Glutamatergic neuron (in vitro differentiated cells): ENCODE measurements around the gene FOXN3. TPM values are rescaled to one million over a fixed set of nuclear protein-coding genes. Genes with fewer than 3 reads are reported as not detected.

Experiments
- DNase-seq: peaks from one replicate; pipeline ENCODE4 v3.0.0; 2022
- H3K27ac Mint-ChIP-seq: one replicate; pipeline ENCODE4 v1.8.0; 2020; ENCODE audit warnings: mild to moderate bottlenecking, mixed read lengths, inconsistent platforms; ENCODE audit not compliant: unreplicated experiment
- H3K27me3 Mint-ChIP-seq: one replicate; pipeline ENCODE4 v1.8.0; 2020; ENCODE audit warnings: mild to moderate bottlenecking, moderate library complexity, mixed read lengths, inconsistent platforms; ENCODE audit not compliant: unreplicated experiment
- H3K36me3 Mint-ChIP-seq: one replicate; pipeline ENCODE4 v1.8.0; 2020; ENCODE audit warnings: mild to moderate bottlenecking, mixed read lengths, inconsistent platforms; ENCODE audit not compliant: unreplicated experiment
- H3K4me1 Mint-ChIP-seq: one replicate; pipeline ENCODE4 v1.8.0; 2020; ENCODE audit warnings: mild to moderate bottlenecking, low read depth, mixed read lengths, inconsistent platforms; ENCODE audit not compliant: unreplicated experiment
- H3K4me3 Mint-ChIP-seq: one replicate; pipeline ENCODE4 v1.8.0; 2020; ENCODE audit warnings: mild to moderate bottlenecking, mixed read lengths, inconsistent platforms; ENCODE audit not compliant: unreplicated experiment
- H3K9me3 Mint-ChIP-seq: one replicate; pipeline ENCODE4 v1.8.0; 2020; ENCODE audit warnings: mild to moderate bottlenecking, moderate library complexity, mixed read lengths, inconsistent platforms; ENCODE audit not compliant: unreplicated experiment
- CTCF ChIP-seq: fragments of 200-600 bp; sonication (generic); IDR thresholded peaks from one replicate; pipeline ENCODE4 v1.5.0; 2021; ENCODE audit not compliant: partially characterized antibody, unreplicated experiment
- total RNA-seq: library from RNA; stranded (reverse); fragmentation: NEBNext Ultra II Directional; extraction: Animal tissue kit (Norgen Biotek cat#: 25700); gene quantifications from one replicate; pipeline ENCODE4 v1.2.1, GENCODE V29; 2021; ENCODE audit not compliant: unreplicated experiment

The FOXN3 gene
- total RNA-seq, 1 donor from 2014 or later, result 139 TPM

- Mint-ChIP-seq H3K9me3 (no peaks in the 10 kb centered on the region), H3K4me3 (no peak overlapping the region), H3K27me3 (no peaks in the 10 kb centered on the region), H3K27ac (no peak overlapping the region), H3K36me3 (peaks cover 3% of the 10 kb centered on the region), H3K4me1 (peaks cover 30% of the 10 kb centered on the region)
- no peak for DNase-seq
- TF ChIP-seq CTCF, result no peak
Measured at GRCh38 chr14:89212386-89213235, 204.4 kb downstream of the FOXN3 start.

DNA sequence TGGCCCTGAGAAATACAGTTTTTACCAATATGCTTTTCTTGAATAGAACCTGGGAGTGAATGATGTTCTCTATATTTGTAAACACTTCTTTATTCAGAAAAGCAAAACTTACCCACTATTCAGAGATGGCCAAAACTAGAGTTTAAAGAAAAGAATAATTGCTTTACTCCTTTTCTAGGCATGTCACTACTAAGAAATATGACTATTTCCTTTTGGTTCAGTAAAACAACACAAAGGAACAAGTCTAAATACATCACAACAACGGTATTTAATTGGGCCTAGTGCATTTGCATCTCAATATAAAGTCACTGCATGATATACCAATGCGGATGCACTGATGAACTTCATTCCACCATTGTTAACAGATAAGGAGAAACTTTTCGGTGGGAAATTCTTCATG is 207.5 kb downstream of the FOXN3 start:
- no peak for TF ChIP-seq CTCF
- Mint-ChIP-seq H3K4me1 (peaks cover 36% of the 10 kb centered on the region), H3K9me3 (no peaks in the 10 kb centered on the region)

DNA sequence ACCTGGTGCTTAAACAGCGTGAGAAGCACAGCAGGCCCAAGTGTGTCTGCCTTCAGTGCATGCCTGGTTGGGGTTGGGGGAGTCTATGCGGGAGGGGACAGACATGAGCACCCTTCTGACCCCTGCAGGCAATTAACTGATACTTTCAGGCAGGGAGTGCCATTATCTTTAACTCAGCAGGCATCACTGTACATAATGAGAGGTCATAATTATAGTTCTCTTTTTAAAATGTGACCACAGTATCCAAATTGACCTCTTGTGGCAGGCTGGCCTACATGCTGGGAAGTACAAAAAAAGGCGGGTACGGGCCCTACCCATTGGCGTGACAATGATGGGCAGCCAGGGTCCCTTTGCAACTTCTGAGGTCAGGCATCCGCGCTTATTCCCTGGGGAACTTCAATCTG is 209.1 kb downstream of the FOXN3 start:
- Mint-ChIP-seq H3K9me3 (no peaks in the 10 kb centered on the region), H3K36me3 (no peaks in the 10 kb centered on the region), H3K4me1 (peaks cover 45% of the 10 kb centered on the region), H3K4me3 (peak overlapping the region; percentile 36), H3K27ac (no peak overlapping the region), H3K27me3 (peaks cover 2% of the 10 kb centered on the region)
- no peak for TF ChIP-seq CTCF
- DNase-seq, result no peak

More for the DNA sequence above, 207.5 kb downstream of the FOXN3 start:
- Mint-ChIP-seq H3K27ac (no peak overlapping the region), H3K27me3 (no peaks in the 10 kb centered on the region), H3K4me3 (no peak overlapping the region), H3K36me3 (no peaks in the 10 kb centered on the region)
- no peak for DNase-seq

DNA sequence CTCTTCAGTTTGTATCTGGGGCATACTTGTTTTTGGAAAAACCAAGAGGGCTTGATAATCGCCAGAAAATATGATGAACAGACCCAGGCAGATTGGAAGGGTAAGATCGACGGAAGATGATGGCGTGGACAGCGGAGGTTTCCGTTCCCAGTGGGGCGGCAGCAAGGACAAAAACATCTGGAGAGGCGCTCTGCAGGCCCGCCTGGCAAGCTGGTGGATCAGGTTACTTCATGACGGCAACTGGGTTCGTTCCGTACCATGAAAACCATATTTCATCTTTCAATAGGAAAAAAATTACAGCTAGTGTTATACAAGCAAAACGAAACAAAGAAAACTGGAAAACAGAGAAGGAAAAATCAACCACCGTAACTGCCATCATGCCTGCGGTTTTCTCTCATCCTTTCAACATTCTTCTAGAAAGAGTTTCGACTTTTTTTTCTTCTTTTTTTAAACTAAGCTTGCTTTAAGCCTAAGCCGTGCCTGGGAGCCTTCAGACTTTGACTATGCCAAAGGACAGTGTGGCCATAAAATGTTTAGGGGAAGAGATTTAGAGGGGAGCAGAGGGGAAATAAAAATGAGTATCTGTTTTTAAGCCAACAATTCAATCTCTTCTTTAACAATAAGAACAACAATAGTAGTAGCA is 210.5 kb downstream of the FOXN3 start:
- DNase-seq, result no peak
- Mint-ChIP-seq H3K9me3 (peaks cover 3% of the 10 kb centered on the region), H3K4me1 (peaks cover 53% of the 10 kb centered on the region), H3K27ac (peak overlapping the region; percentile 18), H3K27me3 (peaks cover 4% of the 10 kb centered on the region), H3K36me3 (no peaks in the 10 kb centered on the region), H3K4me3 (no peak overlapping the region)
- no peak for TF ChIP-seq CTCF
